Measurements from ENCODE around the gene UBTD1.
"Not testable (repeated sequence)": the region's sequence is repeated elsewhere in the genome, so short reads cannot be mapped to it uniquely, and the experiment has no call there.

UBTD1 gene

DNA sequence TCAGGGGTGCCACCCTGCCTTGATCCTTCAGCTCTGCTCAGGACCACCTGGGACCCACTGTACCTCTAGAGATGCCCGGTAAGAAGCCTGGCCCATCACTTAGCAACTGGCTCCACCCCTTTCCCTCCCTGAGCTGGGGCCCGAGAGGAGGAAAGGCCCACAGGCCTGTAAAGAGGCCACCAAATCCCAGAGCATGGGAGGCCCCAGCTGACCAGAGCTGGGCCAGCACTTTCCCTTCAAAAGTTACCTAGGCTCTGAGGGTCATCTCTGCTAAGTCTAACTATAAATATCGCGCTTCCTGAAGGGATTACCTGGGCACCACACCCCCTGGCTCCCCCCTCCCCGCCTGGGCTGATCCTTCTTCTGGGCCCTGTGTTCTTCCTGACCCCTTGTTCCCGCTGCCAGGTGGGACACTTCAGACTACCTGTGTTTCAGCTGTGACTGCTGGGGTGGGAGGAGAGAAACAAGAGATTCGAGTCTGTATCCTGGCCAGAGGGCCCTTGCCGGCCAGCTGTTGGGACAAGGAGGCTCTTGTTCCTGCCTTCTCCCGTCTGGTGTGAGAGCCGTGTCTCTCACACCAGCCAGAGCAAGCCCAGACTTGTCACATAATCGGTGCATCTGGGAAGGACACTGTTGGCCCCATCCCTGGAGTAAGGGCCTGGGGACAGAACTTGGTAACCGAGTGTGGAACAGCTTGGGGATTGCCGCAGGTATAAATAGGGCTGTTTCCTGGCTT lies 51.0 kb downstream of the UBTD1 start:
- TF ChIP-seq, protein P1, sequence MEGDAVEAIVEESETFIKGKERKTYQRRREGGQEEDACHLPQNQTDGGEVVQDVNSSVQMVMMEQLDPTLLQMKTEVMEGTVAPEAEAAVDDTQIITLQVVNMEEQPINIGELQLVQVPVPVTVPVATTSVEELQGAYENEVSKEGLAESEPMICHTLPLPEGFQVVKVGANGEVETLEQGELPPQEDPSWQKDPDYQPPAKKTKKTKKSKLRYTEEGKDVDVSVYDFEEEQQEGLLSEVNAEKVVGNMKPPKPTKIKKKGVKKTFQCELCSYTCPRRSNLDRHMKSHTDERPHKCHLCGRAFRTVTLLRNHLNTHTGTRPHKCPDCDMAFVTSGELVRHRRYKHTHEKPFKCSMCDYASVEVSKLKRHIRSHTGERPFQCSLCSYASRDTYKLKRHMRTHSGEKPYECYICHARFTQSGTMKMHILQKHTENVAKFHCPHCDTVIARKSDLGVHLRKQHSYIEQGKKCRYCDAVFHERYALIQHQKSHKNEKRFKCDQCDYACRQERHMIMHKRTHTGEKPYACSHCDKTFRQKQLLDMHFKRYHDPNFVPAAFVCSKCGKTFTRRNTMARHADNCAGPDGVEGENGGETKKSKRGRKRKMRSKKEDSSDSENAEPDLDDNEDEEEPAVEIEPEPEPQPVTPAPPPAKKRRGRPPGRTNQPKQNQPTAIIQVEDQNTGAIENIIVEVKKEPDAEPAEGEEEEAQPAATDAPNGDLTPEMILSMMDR (IDR thresholded peaks at IDR 0.05; ENCODE audit: control extremely low read depth, extremely low read depth, low read depth, missing control alignments) = no peak

DNA sequence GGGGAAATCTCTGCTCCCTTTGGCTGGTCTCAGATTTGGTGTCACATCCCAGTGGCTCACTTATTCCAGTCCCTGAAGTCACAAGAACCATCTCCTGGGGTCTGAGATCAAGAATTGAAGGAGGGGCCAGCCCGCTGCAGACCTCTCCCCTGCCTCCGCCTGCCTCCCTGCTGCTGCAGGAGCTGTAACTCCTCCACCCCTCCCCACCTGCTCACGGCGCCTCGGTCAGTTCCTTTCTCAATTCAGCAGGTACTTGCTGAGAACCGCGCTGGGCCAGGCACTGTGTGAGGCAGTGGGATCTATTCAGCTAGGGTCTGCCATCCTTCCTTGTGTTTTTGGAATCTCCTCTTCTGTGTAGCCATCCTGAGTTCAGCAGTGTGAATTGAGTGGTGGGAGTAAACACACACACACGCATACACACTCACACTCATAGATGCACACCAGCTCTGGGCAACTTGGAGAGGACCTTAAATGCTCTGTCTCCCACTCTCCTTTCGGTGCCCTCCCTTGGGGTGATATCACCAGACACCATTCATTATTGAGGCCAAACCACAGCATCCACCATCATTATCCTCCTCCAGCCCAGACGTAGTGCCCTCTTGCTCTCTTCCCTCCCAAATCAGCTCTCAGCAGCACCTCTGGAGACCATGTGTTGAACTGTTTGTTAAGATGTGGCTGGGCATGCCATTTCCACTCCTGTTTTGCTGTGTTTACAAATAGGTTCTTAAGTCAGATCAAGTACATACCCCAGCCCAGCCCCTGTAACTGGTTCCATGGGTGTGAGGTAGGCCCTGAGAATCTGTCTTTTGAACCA lies 51.8 kb downstream of the UBTD1 start:
- CTCF ChIA-PET = interaction anchor here (1.2 to 10.5 kb wide), 5 partner anchors 15 to 217 kb away, joined by 3 to 108 read pairs (median 3); partner anchors contain the start of gene HOGA1
- TF ChIP-seq, protein P1 (IDR thresholded peaks at IDR 0.05; ENCODE audit: control extremely low read depth, extremely low read depth, low read depth, missing control alignments) = no peak

More for the DNA sequence above, 51.0 kb downstream of the UBTD1 start:
- CTCF ChIA-PET = interaction anchor here (1.2 to 10.5 kb wide), 3 partner anchors 14 to 218 kb away, joined by 3 to 108 read pairs (median 3); no protein-coding TSS in a partner anchor
- POLR2A ChIA-PET = interaction anchor here (1.0 kb wide), 1 partner anchor 86 kb away, joined by 3 read pairs; no protein-coding TSS in a partner anchor
- no peak for DNase-seq (ENCODE audit: extremely low spot score)

DNA sequence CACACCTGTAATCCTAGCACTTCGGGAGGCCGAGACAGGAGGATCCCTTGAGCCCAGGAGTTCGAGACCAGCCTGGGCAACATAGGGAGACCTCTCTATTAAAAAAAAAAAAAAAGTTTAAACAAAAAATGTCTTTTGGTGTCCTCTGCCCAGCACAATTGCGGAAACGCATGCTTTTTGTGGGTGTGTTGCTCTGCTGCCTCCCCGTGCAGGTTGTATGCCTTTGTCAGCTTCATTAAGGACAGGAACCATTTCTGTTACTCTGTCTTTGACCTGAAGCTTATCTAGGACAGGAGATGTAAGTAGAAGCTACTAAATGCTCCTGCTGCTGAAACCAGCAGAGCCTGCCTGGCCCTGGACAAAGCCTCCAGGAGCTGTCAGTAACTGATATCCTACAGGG lies 52.5 kb downstream of the UBTD1 start:
- POLR2A ChIA-PET = interaction anchor here (0.5 kb wide), 1 partner anchor 136 kb away, joined by 5 read pairs; no protein-coding TSS in a partner anchor
- TF ChIP-seq, protein P1 (IDR thresholded peaks at IDR 0.05; ENCODE audit: control extremely low read depth, extremely low read depth, low read depth, missing control alignments) = no peak
- CTCF ChIA-PET = interaction anchor here (1.6 to 10.5 kb wide), 5 partner anchors 9 to 143 kb away, joined by 3 to 108 read pairs (median 21); partner anchors contain the start of gene HOGA1
- no peak for DNase-seq (ENCODE audit: extremely low spot score)

More for the DNA sequence above, 51.8 kb downstream of the UBTD1 start:
- DNase-seq (ENCODE audit: extremely low spot score) = no peak
- POLR2A ChIA-PET = no interaction called here

DNA sequence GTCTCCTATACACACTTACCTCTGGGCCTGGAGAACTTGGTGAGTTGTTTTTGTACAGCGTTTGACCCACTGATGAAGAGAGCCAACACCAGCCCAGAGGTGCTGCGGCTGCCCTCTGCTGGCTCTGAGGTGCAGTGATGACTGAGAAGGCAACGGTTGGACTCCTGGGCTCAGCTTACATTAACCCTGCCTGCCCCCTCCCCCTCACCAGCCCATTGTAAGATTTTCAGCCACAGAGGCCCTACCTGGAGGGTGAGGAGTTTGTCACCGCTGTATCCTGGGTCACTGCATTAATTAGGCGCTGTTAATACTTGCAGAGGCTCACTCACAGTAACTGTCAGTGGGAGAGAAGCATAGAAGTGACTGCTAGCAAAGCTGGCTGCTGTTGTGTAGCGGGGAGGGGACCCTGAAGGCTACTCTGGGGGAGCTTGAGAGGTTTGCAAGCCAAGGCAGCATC lies 54.9 kb downstream of the UBTD1 start:
- ChIA-PET CTCF (interaction anchor here (0.7 to 10.5 kb wide), 17 partner anchors 8 to 275 kb away, joined by 3 to 108 read pairs (median 4); partner anchors contain the start of genes ANKRD2 and AVPI1), POLR2A (interaction anchor here (0.5 to 1.0 kb wide), 2 partner anchors 19 to 150 kb away, joined by 3 to 5 read pairs; no protein-coding TSS in a partner anchor)
- DNase-seq (ENCODE audit: extremely low spot score) = peak; percentile 65
- TF ChIP-seq, protein P1 (IDR thresholded peaks at IDR 0.05; ENCODE audit: control extremely low read depth, extremely low read depth, low read depth, missing control alignments) = peak; percentile 78

DNA sequence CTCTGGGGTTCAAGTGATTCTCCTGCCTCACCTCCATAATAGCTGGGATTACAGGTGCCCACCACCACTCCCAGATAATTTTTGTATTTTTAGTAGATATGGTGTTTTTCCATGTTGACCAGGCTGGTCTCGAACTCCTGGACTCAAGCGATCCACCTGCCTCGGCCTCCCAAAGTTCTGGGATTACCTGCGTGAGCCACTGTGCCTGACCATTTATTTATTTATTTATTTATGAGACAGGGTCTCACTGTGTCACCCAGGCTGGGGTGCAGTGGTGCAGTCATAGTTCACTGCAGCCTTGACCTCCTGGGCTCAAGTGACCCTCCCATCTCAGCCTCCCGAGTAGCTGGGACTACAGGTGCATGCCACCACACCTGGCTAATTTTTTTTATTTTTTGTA lies 55.6 kb downstream of the UBTD1 start:
- DNase-seq (ENCODE audit: extremely low spot score); POLR2A ChIA-PET: not testable (repeated sequence)
- CTCF ChIA-PET = interaction anchor here (0.7 to 10.5 kb wide), 15 partner anchors 9 to 276 kb away, joined by 3 to 108 read pairs (median 4); partner anchors contain the start of genes ANKRD2 and AVPI1

DNA sequence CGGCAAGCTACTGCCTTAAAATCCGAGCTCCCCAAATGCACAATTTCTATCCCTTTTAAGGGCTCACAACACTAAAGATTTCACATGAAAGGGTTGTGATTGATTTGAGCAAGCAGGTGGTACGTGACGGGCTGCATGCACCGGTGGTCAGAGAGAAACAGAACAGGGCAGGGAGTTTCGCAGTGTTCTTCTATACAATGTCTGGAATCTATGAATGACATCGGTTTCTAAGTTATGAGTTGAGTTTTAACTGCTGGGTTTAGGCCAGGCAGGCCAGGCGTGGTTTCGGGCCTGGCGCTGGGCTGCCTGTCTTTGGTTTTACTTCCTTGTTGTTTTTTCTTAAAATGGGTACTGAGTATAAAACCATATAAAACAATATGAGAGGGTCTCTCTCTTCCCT lies 56.8 kb downstream of the UBTD1 start:
- CTCF ChIA-PET = interaction anchor here (0.8 to 10.5 kb wide), 5 partner anchors 14 to 149 kb away, joined by 3 to 108 read pairs (median 10); partner anchors contain the start of gene ANKRD2
- POLR2A ChIA-PET; DNase-seq (ENCODE audit: extremely low spot score): not testable (repeated sequence)

DNA sequence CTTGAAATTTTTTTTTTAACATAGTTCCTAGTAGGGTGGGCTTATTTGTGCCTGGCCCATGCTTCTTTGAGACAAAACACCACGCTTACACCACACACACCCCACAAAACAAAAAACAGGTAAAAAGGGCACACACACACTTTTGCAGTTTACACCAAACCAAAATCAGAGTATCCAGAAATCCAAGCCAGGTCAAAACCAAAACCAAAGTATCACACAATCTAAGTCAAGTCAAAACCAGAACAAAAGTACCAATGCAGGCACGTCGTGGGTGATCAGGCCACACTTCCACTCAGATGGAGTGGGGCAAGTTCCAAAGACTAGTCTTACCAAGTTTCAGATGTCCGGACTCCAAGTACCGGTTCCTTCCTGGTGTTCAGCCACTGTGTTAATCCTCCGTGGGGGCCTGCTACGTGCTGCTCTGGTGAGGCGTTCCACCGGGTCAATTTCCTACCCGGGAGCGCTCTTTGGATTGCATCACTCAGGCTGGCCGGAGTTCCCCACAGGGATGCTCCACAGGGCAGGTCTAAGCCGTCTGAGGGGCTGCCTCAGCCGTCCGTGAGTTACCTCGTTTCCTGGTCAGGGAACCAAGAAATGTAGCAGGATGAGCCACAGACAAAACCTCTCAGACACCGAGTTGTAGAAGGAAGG lies 62.1 kb downstream of the UBTD1 start:
- DNase-seq (ENCODE audit: extremely low spot score); POLR2A ChIA-PET: not testable (repeated sequence)
- CTCF ChIA-PET = interaction anchor here (1.5 kb wide), 1 partner anchor 11 kb away, joined by 4 read pairs; no protein-coding TSS in a partner anchor

DNA sequence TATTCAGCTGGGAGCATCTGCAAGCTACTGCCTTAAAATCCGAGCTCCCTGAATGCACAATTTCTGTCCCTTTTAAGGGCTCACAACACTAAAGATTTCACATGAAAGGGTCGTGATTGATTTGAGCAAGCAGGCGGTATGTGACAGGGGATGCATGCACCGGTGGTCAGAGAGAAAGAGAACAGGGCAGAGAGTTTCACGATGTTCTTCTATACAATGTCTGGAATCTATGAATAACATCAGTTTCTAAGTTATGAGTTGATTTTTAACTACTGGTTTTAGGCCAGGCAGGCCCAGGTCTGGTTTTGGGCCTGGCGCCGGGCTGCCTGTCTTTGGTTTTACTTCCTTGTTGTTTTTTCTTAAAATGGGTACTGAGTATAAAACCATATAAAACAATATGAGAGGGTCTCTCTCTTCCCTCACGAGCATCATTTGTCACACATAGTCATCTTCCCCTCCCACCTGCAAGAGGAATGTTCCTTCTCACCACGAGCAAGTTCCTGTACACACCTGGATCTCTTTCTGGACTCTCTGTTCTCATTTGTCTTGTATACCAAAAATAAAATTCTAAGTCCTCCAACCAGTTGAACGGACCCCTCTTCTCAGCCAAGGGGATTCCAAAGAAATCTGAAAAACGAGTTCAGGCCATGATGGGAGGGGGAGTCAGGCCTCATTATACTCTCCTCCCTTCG lies 62.8 kb downstream of the UBTD1 start:
- DNase-seq (ENCODE audit: extremely low spot score); POLR2A ChIA-PET: not testable (repeated sequence)
- CTCF ChIA-PET = interaction anchor here (1.5 kb wide), 1 partner anchor 10 kb away, joined by 4 read pairs; no protein-coding TSS in a partner anchor

DNA sequence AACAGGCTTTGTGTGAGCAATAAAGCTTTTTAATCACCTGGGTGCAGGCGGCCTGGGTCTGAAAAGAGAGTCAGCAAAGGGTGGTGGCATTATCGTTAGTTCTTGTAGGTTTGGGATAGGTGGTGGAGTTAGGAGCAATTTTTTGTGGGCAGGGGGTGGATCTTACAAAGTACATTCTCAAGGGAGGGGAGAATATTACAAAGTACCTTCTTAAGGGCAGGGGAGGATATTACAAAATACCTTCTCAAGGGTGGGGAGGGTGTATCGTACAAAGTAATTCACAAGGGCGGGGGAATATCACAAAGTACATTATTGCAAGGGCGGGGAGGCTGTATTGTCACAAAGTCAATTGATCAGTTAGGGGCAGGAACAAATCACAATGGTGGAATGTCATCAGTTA lies 63.6 kb downstream of the UBTD1 start:
- CTCF ChIA-PET = interaction anchor here (1.5 kb wide), 1 partner anchor 10 kb away, joined by 4 read pairs; no protein-coding TSS in a partner anchor
- POLR2A ChIA-PET; DNase-seq (ENCODE audit: extremely low spot score): not testable (repeated sequence)

Data from GM10248 (cell line).